ENCODE results near the gene CKM.

DNA sequence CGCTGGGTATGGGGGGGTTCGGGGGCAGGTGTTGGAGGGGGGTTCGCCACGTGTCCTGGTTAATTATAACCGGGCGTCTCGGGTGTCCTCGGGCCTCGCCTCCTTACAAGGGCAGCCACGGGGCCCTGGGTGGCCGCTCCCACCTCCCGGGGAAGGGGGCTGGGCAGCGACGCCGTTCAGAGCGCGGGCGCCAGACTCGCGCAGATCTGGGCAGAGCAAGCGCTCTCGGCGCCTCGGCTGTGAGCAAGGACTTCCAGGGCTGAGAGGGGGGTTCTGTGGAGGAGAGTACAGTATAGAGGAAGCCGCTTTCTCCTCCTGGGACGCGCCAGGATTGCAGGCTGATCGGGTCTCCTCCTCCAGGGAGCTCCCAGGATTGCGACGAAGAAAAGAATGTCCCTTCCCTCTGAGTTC lies 1.0 kb upstream of the CKM start:
- TF ChIP-seq, protein P1, sequence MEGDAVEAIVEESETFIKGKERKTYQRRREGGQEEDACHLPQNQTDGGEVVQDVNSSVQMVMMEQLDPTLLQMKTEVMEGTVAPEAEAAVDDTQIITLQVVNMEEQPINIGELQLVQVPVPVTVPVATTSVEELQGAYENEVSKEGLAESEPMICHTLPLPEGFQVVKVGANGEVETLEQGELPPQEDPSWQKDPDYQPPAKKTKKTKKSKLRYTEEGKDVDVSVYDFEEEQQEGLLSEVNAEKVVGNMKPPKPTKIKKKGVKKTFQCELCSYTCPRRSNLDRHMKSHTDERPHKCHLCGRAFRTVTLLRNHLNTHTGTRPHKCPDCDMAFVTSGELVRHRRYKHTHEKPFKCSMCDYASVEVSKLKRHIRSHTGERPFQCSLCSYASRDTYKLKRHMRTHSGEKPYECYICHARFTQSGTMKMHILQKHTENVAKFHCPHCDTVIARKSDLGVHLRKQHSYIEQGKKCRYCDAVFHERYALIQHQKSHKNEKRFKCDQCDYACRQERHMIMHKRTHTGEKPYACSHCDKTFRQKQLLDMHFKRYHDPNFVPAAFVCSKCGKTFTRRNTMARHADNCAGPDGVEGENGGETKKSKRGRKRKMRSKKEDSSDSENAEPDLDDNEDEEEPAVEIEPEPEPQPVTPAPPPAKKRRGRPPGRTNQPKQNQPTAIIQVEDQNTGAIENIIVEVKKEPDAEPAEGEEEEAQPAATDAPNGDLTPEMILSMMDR (IDR thresholded peaks at IDR 0.05): no peak
- TF ChIP-seq POLR2A (IDR thresholded peaks at IDR 0.05): no peak

Data from vagina (tissue), 2 donors.